Amniotic stem cell (primary cell): ENCODE results near the gene SH3RF2.
"Not testable (repeated sequence)": the region's sequence is repeated elsewhere in the genome, so short reads cannot be mapped to it uniquely, and the experiment has no call there.

ENCODE experiments used
- DNase-seq: peaks from one replicate; lab custom pipeline; 2025; lab: John Stamatoyannopoulos, UW

The SH3RF2 gene

GRCh38 chr5:146007989-146008388 is 71.6 kb downstream of the SH3RF2 start:
- DNase-seq, result no peak

GRCh38 chr5:146009020-146009419 is 72.6 kb downstream of the SH3RF2 start:
- DNase-seq, result no peak

- not testable (repeated sequence) for DNase-seq
Observed at GRCh38 chr5:146010447-146010846, 74.1 kb downstream of the SH3RF2 start.

GRCh38 chr5:146013761-146014160 is 77.4 kb downstream of the SH3RF2 start:
- no peak for DNase-seq

GRCh38 chr5:146015001-146015400 is 78.6 kb downstream of the SH3RF2 start:
- DNase-seq, result no peak

- DNase-seq, result no peak
Observed at GRCh38 chr5:146016764-146017484, 80.5 kb downstream of the SH3RF2 start.

GRCh38 chr5:146018514-146019375 is 82.4 kb downstream of the SH3RF2 start:
- no peak for DNase-seq

- no peak for DNase-seq
Observed at GRCh38 chr5:146020100-146020499, 83.7 kb downstream of the SH3RF2 start.

- no peak for DNase-seq
Observed at GRCh38 chr5:146024034-146024433, 87.7 kb downstream of the SH3RF2 start.

GRCh38 chr5:146025114-146025680 is 88.8 kb downstream of the SH3RF2 start:
- DNase-seq, result no peak

GRCh38 chr5:146025681-146026080 is 89.3 kb downstream of the SH3RF2 start:
- no peak for DNase-seq

GRCh38 chr5:146026307-146027010 is 90.1 kb downstream of the SH3RF2 start:
- no peak for DNase-seq

GRCh38 chr5:146027751-146028150 is 91.4 kb downstream of the SH3RF2 start:
- no peak for DNase-seq

GRCh38 chr5:146032911-146033310 is 96.5 kb downstream of the SH3RF2 start:
- DNase-seq, result no peak

GRCh38 chr5:146034127-146034526 is 97.7 kb downstream of the SH3RF2 start:
- no peak for DNase-seq

- DNase-seq, result no peak
Observed at GRCh38 chr5:146034605-146035004, 98.2 kb downstream of the SH3RF2 start.

GRCh38 chr5:146039420-146039819 is 103.0 kb downstream of the SH3RF2 start:
- no peak for DNase-seq

GRCh38 chr5:146040527-146040926 is 104.1 kb downstream of the SH3RF2 start:
- DNase-seq, result no peak

- DNase-seq, result no peak
Observed at GRCh38 chr5:146041180-146041789, 104.9 kb downstream of the SH3RF2 start.

GRCh38 chr5:146042628-146043279 is 106.4 kb downstream of the SH3RF2 start:
- DNase-seq, result no peak

GRCh38 chr5:146043722-146044121 is 107.3 kb downstream of the SH3RF2 start:
- no peak for DNase-seq
